ENCODE data around the gene CHAT.

CHAT gene

GRCh38 chr10:49612513-49613164 is 1.2 kb upstream of the CHAT start:
- no peak for DNase-seq

- no peak for DNase-seq
Measured at GRCh38 chr10:49613165-49613881, 514 bp upstream of the CHAT start.

GRCh38 chr10:49614242-49615198 is 683 bp downstream of the CHAT start:
- DNase-seq, result no peak

GRCh38 chr10:49615213-49615612 is 1.4 kb downstream of the CHAT start:
- no peak for DNase-seq

GRCh38 chr10:49615721-49616120 is 1.9 kb downstream of the CHAT start:
- no peak for DNase-seq

- DNase-seq, result no peak
Measured at GRCh38 chr10:49616421-49617101, 2.7 kb downstream of the CHAT start.

- DNase-seq, result no peak
Measured at GRCh38 chr10:49617121-49618020, 3.5 kb downstream of the CHAT start.

GRCh38 chr10:49618821-49619220 is 5.0 kb downstream of the CHAT start:
- no peak for DNase-seq

- DNase-seq, result no peak
Measured at GRCh38 chr10:49619613-49620012, 5.8 kb downstream of the CHAT start.

- DNase-seq, result no peak
Measured at GRCh38 chr10:49620286-49620810, 6.5 kb downstream of the CHAT start.

- peak; percentile 0 for DNase-seq
Measured at GRCh38 chr10:49620841-49621378, 7.1 kb downstream of the CHAT start.

- no peak for DNase-seq
Measured at GRCh38 chr10:49621561-49621960, 7.7 kb downstream of the CHAT start.

- no peak for DNase-seq
Measured at GRCh38 chr10:49622426-49623425, 8.9 kb downstream of the CHAT start.

GRCh38 chr10:49624629-49625028 is 10.8 kb downstream of the CHAT start:
- no peak for DNase-seq

GRCh38 chr10:49625411-49625810 is 11.6 kb downstream of the CHAT start:
- no peak for DNase-seq

GRCh38 chr10:49627038-49627437 is 13.2 kb downstream of the CHAT start:
- DNase-seq, result no peak

- DNase-seq, result no peak
Measured at GRCh38 chr10:49627644-49628247, 13.9 kb downstream of the CHAT start.

GRCh38 chr10:49628599-49628998 is 14.8 kb downstream of the CHAT start:
- no peak for DNase-seq

GRCh38 chr10:49629431-49629881 is 15.6 kb downstream of the CHAT start:
- DNase-seq, result no peak
